ENCODE results near the gene CHST12.
"Not testable (repeated sequence)": the region's sequence is repeated elsewhere in the genome, so short reads cannot be mapped to it uniquely, and the experiment has no call there.

Gene CHST12

GRCh38 chr7:2378125-2378524 is 25.3 kb upstream of the CHST12 start:
- DNase-seq (ENCODE audit: low spot score): not testable (repeated sequence)

- DNase-seq (ENCODE audit: low spot score): no peak
These were observed 24.2 kb upstream of the CHST12 start for GRCh38 chr7:2379161-2379560.

- DNase-seq (ENCODE audit: low spot score): no peak
These were observed 23.5 kb upstream of the CHST12 start for GRCh38 chr7:2379821-2380450.

GRCh38 chr7:2380461-2380860 is 22.9 kb upstream of the CHST12 start:
- DNase-seq (ENCODE audit: low spot score): no peak

- DNase-seq (ENCODE audit: low spot score): no peak
These were observed 22.2 kb upstream of the CHST12 start for GRCh38 chr7:2381227-2381626.

GRCh38 chr7:2381881-2382509 is 21.4 kb upstream of the CHST12 start:
- DNase-seq (ENCODE audit: low spot score): no peak

GRCh38 chr7:2383543-2384274 is 19.7 kb upstream of the CHST12 start:
- no peak for DNase-seq (ENCODE audit: low spot score)

GRCh38 chr7:2384354-2385243 is 18.8 kb upstream of the CHST12 start:
- no peak for DNase-seq (ENCODE audit: low spot score)

- not testable (repeated sequence) for DNase-seq (ENCODE audit: low spot score)
These were observed 17.3 kb upstream of the CHST12 start for GRCh38 chr7:2386122-2386521.

GRCh38 chr7:2386964-2387669 is 16.3 kb upstream of the CHST12 start:
- no peak for DNase-seq (ENCODE audit: low spot score)

GRCh38 chr7:2387897-2388636 is 15.3 kb upstream of the CHST12 start:
- no peak for DNase-seq (ENCODE audit: low spot score)

- DNase-seq (ENCODE audit: low spot score): no peak
These were observed 14.8 kb upstream of the CHST12 start for GRCh38 chr7:2388637-2388954.

GRCh38 chr7:2390020-2390816 is 13.2 kb upstream of the CHST12 start:
- not testable (repeated sequence) for DNase-seq (ENCODE audit: low spot score)

- DNase-seq (ENCODE audit: low spot score): no peak
These were observed 9.7 kb upstream of the CHST12 start for GRCh38 chr7:2393706-2394105.

- DNase-seq (ENCODE audit: low spot score): no peak
These were observed 8.8 kb upstream of the CHST12 start for GRCh38 chr7:2394566-2395082.

- no peak for DNase-seq (ENCODE audit: low spot score)
These were observed 4.9 kb upstream of the CHST12 start for GRCh38 chr7:2398506-2398905.

- no peak for DNase-seq (ENCODE audit: low spot score)
These were observed 3.4 kb upstream of the CHST12 start for GRCh38 chr7:2399848-2400587.

- no peak for DNase-seq (ENCODE audit: low spot score)
These were observed 761 bp upstream of the CHST12 start for GRCh38 chr7:2402687-2403013.

Data from germinal center (tissue), 1 donor.